Measurements from ENCODE around the gene IFNW1.
A peak's percentile ranks its signal among the peaks of the same experiment; 100 is the strongest.

The IFNW1 gene

DNA sequence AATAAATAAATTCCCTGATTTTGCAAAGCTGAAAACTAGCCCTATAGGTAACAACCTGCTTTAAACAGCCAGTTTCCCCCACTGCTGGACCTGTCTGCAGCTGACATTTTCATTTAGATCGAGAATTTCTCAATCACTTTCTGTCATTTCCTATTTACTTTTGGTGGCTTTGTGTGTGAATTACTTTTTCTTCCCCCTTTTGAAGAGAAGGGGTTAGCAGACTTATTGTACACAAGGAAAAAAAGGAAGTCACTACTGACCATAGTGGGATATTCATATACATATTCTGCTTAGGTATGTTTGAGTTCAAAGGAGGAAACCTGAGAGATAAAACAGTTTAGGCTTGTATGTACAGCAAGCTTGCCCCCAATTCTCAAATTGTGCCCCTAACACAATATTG is 36.8 kb downstream of the IFNW1 start:
- DNase-seq: no peak

DNA sequence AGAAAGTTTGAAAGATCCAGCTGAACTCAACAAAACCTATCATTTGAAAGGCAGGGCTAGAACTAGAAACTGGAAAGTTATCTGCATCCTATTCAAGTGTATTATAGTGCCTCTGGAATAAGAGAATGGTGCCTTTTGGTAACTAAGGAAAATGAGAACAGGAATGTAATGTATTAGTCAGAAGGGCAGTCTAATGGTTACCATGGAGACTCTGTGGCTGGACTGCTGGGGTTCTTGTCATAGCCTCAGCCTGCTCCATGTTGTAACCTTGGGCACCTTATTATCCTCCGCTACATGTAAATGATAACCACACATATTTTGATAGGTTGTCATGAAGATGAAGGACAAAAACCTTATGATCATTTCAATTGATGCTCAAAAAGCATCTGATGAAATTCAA is 39.3 kb downstream of the IFNW1 start:
- DNase-seq: no peak

DNA sequence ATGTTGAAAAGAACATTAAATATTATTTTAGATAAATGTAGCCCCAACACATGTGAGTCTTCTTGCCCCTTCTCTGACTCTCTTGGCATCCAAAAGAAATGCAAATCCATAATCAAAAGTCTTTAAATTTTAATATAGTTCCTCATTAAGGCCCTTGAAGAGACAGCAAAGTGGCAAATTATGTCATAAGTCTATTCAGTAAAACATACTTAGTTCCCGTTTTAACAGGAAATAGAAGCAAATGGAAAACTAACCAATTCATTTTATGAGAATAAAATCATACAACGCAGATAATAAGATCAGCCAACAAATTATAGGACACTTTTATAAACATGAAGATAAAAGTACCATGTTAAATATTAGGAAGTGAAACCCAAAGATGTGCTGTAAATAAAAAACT is 43.8 kb downstream of the IFNW1 start:
- no peak for DNase-seq

DNA sequence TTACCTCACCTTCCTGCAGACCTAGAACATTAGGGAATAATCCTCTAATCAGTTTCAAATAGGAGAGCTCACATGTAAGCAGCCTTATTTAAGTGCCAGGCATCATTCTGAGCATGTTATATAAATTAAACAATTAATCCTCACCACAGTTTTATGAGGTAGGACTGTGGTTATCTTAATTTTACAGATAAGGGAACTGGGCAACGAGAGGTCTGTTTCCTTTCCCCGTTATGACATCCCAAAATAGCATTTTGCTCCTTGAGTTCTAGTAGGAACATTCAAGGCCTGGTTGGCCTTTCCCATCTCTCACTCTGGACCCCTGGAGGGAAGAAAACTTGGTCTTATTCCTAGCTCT is 44.8 kb downstream of the IFNW1 start:
- DNase-seq: no peak

DNA sequence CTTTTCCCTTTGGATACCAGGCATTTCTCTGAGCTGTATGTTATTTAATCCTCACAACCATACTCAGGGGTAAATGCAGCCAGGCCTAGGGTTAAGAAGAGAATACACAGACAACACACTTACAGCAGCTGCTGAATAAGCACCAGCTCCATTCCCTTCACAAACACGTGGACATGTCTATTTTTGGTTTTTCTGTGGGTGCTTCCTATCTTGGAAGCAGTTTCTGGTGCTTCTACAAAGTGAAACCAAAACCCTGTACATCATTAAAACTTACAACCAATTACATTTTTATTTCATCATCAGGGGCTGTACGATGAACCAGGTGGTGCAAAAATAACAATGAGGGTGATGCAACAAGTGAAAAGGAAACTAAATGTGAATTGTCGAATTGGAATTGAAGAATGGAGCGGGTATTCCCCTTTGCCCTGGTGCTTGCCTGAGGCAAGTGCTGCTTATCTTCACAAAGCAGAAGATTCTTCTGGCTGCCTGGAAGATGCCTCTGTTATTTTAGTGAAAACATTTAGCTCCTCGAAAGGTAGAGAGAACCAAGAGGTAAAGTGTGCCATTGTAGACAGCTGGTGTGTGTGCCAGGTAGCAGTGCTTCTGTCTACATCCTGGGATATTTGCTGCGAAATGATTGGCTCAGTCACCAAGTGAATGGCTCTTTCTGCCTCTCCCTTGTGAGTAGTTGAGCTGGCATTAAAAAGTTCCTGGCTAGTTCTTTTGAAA is 45.3 kb downstream of the IFNW1 start:
- DNase-seq: peak; percentile 16

DNA sequence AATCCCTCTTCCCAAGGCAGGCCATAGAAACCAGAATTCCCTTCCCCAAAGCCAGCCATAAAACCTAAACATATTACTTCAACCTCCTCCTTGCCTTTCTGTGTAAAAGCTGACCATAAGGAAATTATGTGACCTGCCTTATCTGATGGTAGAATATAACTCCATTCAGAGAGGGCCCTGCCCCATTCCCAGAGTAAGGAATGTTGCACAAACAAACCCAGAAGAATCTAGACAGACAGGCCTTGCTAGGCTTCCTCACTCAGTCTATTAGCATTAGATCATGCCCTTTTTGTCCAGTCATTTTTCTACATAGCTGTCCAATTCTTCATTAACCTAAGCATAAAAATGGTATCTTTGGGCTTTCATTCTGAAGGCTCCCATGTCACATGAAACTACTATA is 46.1 kb downstream of the IFNW1 start:
- DNase-seq: no peak
